Psoas muscle (tissue), 8 donors: ENCODE measurements around the gene SV2B. TPM values are rescaled to one million over a fixed set of nuclear protein-coding genes. Genes with fewer than 3 reads are reported as not detected.

Experiments used
- ATAC-seq, 4 donors: fragments of 200-7000 bp; cut with Tn5 transposase; one replicate each; pipeline ENCODE4 v1.9.1; 2020; ENCODE audit warnings: moderate library complexity in 3 of 4, mild to moderate bottlenecking in 2 of 4
- DNase-seq, 2 donors: peaks; one replicate each; pipeline ENCODE4 v3.0.0-alpha.2; 2020
- H3K27ac ChIP-seq: fragments of 200-600 bp; one replicate; pipeline ENCODE4 v1.8.0; 2022
- H3K27me3 ChIP-seq, 3 donors: fragments of 200-600 bp in 1 of 3; one replicate each; pipeline versions ENCODE4 v1.6.1 to v1.8.0; 2013 to 2022; ENCODE audit warnings: low read length in 2 of 3, mild to moderate bottlenecking in 2 of 3, moderate library complexity in 1 of 3; ENCODE audit not compliant: insufficient read depth in 3 of 3
- H3K36me3 ChIP-seq, 2 donors: fragments of 200-600 bp in 1 of 2; one replicate each; pipeline versions ENCODE4 v1.6.1 to v1.8.0; 2013 to 2022; ENCODE audit warnings: low read depth in 1 of 2, mild to moderate bottlenecking in 1 of 2, moderate library complexity in 1 of 2; ENCODE audit not compliant: insufficient read depth in 1 of 2
- H3K4me1 ChIP-seq: fragments of 200-600 bp; one replicate; pipeline ENCODE4 v1.8.0; 2022
- H3K4me3 ChIP-seq: fragments of 200-600 bp; one replicate; pipeline ENCODE4 v1.8.0; 2022; ENCODE audit warnings: mild to moderate bottlenecking
- H3K9me3 ChIP-seq: fragments of 200-600 bp; one replicate; pipeline ENCODE4 v1.8.0; 2022
- CTCF ChIP-seq: fragments of 200-600 bp; IDR thresholded peaks from one replicate; pipeline ENCODE4 v1.8.0; 2022; ENCODE audit warnings: antibody characterized with exemption
- WGBS, 3 donors: extraction: QIAGEN DNeasy Blood & Tissue Kit; methylation state at CpG; one replicate each; pipeline versions ENCODE4 v1.1.6 to v1.1.7; 2013; 5-methylcytosine and 5-hydroxymethylcytosine counted together
- intact Hi-C, 2 donors: fragments of 100-400 bp; cut with DNase I; formaldehyde crosslinking; loops; one replicate each; pipeline versions ENCODE4 v1.11.0 to v1.14.2; 2022
- polyA plus RNA-seq, 3 donors: library from polyadenylated mRNA; stranded (reverse); fragments of 200-250 nt; gene quantifications; one replicate each; pipeline ENCODE4 v1.2.3, GENCODE V29; 2013
- total RNA-seq, 4 donors: library from RNA; stranded (reverse); fragmentation: NEBNext Ultra II Directional in 2 of 4; extraction: Animal tissue kit (Norgen Biotek cat#: 25700) in 2 of 4; gene quantifications; one replicate each; pipeline versions ENCODE4 v1.2.1 to v1.2.4, GENCODE V29; 2021 to 2023
- donor health status: healthy with polysubstance abuse.
- donor health status: DM: no; HTN: no; CAD: no; lungs with moderate emphysema.
- donor health status: Bipolar disorder and iron deficiency.
- donor health status: healthy.
- donor health status: DM: yes; HTN: yes; CAD: no.
- donor health status: DM: no; HTN: no; CAD: no.
- donor health status: DM: no; HTN: no; CAD: no.
- donor health status: DM: yes; HTN: yes; CAD: no.

Gene SV2B
- total and polyA plus RNA-seq, 7 donors = 0.25 to 10.1 (median 2.1) TPM

- no peaks in the 10 kb centered on the region for H3K9me3 ChIP-seq
- H3K36me3 ChIP-seq = no peaks in the 10 kb centered on the region
- DNase-seq (no peak), ATAC-seq (no peak)
- intact Hi-C loops = loop anchor here (1.0 to 5.0 kb wide), 4 partner anchors 214 to 314 kb away; no protein-coding TSS in a partner anchor
- TF ChIP-seq CTCF = no peak
- no peak overlapping the region for H3K27ac ChIP-seq
- no peak overlapping the region for H3K4me3 ChIP-seq
- H3K27me3 ChIP-seq = no peaks in the 10 kb centered on the region
- no peaks in the 10 kb centered on the region for H3K4me1 ChIP-seq
- 79 to 90% (median 80%) methylated on average over 15 of the region's 15 CpGs for WGBS, 3 donors
Measured at GRCh38 chr15:91270747-91271146, 170.7 kb downstream of the SV2B start.

- intact Hi-C loops = loop anchor here (1.0 to 5.0 kb wide), 4 partner anchors 215 to 315 kb away; no protein-coding TSS in a partner anchor
- Histone ChIP-seq H3K9me3 (no peaks in the 10 kb centered on the region), H3K36me3 (no peaks in the 10 kb centered on the region), H3K4me1 (no peaks in the 10 kb centered on the region), H3K27me3 (peaks cover 0 to 7% (median 0%) of the 10 kb centered on the region in 3 donors), H3K27ac (no peak overlapping the region), H3K4me3 (no peak overlapping the region)
- WGBS, 3 donors = 7 to 14% (median 8%) methylated on average over 8 of the region's 8 CpGs
- peak; percentile 85 for TF ChIP-seq CTCF
- peak; percentile 74 to 90 (median 78) for ATAC-seq
- no peak for DNase-seq
Measured at GRCh38 chr15:91271565-91272153, 171.6 kb downstream of the SV2B start.

DNA sequence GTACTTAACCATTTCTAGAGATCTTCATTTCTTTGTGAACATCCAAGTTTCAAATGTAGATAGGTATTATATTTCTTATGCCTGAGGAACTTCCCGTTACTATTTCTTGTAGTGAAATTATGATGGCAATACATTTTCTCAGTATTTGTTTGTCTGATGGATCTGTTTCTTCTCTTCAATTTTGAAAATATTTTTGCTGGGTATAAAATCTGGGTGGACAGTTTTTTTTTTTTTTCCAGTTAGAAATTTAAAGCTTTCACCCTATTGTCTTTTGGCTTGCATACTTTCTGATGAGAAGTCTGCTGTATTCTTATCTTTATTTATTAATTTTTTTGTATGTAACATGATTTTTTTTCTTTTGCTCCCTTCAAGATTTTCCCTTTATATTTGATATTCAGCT is 175.8 kb downstream of the SV2B start:
- 83 to 97% (median 95%) methylated on average over 1 of the region's 1 CpG for WGBS, 3 donors
- no peak for TF ChIP-seq CTCF
- Histone ChIP-seq H3K4me1 (no peaks in the 10 kb centered on the region), H3K9me3 (no peaks in the 10 kb centered on the region), H3K4me3 (no peak overlapping the region), H3K27me3 (peaks cover 0 to 7% (median 0%) of the 10 kb centered on the region in 3 donors), H3K27ac (no peak overlapping the region), H3K36me3 (no peaks in the 10 kb centered on the region)
- ATAC-seq (no peak), DNase-seq (no peak)
- intact Hi-C loops = no loop called here

DNA sequence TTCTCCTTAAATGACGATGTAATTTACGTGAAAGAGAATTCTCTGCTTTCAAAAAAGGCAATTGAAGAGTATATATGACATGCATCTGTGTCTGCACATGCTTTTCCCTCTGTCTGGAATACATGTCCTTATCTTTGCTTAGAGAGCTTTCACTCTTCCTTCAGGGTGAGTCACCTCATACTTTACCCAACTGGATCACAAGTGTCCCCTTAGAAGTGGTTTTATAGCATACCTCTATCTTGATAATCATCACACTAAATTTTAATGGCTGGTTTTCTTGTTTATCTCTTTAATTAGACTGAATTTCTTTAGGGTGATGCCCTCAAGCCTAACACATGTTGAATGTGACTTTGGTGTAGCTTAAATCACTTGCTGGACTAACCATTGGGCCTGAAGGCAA is 178.9 kb downstream of the SV2B start:
- peaks cover 0 to 7% (median 4%) of the 10 kb centered on the region in 3 donors for H3K27me3 ChIP-seq
- H3K27ac ChIP-seq = no peak overlapping the region
- intact Hi-C loops = no loop called here
- H3K4me3 ChIP-seq = no peak overlapping the region
- DNase-seq = no peak
- no peak for ATAC-seq
- no peaks in the 10 kb centered on the region for H3K9me3 ChIP-seq
- 91 to 98% (median 94%) methylated on average over 2 of the region's 2 CpGs for WGBS, 3 donors
- TF ChIP-seq CTCF = no peak
- no peaks in the 10 kb centered on the region for H3K4me1 ChIP-seq
- no peaks in the 10 kb centered on the region for H3K36me3 ChIP-seq

DNA sequence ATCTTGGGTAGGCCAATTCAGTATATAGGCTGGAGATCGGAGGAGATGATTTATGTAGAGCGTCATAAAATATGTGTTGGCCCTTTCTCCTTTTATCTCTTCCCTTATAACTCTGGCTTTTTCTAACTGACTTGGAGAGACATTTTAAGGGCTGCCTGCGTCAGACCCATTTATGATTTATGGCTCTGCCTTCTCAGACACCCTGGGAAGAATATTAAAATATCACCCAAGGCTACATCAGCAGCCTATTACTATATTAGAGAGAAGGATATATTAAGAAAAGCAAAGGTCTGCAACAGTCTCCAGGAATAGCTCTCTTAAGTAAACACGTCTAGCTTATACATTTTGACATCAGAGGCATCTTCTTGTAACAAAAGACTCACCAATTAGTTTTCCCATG is 179.4 kb downstream of the SV2B start:
- no peaks in the 10 kb centered on the region for H3K9me3 ChIP-seq
- no peaks in the 10 kb centered on the region for H3K4me1 ChIP-seq
- ATAC-seq (no peak), DNase-seq (no peak)
- H3K4me3 ChIP-seq = no peak overlapping the region
- H3K27me3 ChIP-seq = peaks cover 0 to 7% (median 4%) of the 10 kb centered on the region in 3 donors
- H3K27ac ChIP-seq = no peak overlapping the region
- H3K36me3 ChIP-seq = no peaks in the 10 kb centered on the region
- intact Hi-C loops = no loop called here
- WGBS, 3 donors = 64 to 82% (median 65%) methylated on average over 4 of the region's 4 CpGs
- TF ChIP-seq CTCF = no peak
